ENCODE results near the gene USP3.
A peak's percentile ranks its signal among the peaks of the same experiment; 100 is the strongest.
"Not testable (repeated sequence)": the region's sequence is repeated elsewhere in the genome, so short reads cannot be mapped to it uniquely, and the experiment has no call there.

The USP3 gene

DNA sequence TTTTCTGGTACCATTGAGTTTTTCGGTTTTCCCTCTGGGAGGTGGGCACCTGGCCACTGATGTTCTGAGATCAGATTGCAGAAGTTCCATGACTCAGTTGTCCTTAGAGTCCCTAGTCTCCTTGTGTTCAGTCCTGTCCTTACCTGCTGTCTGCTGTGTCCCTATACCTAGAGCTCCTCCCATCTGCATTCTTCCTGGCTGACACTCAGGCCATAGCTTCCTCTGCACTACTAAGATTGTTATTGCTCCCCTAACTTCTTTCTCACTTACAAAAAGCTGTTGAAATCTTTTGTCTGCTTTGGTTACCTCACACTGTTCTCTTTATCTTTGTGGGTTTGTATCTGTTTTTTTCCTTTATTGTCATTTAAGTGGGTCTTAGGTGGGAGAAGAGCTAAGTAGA is 13.2 kb downstream of the USP3 start:
- no peak for DNase-seq

DNA sequence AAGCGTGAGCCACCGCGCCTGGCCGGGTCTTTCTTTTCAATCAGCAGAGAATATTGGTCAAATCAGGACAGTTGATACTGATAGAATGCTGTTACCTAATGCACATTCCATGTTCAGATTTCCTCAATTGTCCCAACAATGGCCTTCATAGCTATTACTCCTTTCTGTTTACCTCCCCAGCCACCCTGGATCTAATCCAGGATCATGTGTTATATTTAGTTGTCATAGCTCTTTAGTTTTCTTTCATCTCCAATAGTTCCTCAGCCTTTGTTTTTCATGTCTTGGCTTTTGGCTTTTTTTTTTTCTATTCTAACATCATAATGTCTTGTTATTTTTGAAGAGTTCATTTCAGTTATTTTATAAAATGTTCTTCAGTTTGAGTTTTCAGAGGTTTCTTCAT is 14.6 kb downstream of the USP3 start:
- no peak for DNase-seq

DNA sequence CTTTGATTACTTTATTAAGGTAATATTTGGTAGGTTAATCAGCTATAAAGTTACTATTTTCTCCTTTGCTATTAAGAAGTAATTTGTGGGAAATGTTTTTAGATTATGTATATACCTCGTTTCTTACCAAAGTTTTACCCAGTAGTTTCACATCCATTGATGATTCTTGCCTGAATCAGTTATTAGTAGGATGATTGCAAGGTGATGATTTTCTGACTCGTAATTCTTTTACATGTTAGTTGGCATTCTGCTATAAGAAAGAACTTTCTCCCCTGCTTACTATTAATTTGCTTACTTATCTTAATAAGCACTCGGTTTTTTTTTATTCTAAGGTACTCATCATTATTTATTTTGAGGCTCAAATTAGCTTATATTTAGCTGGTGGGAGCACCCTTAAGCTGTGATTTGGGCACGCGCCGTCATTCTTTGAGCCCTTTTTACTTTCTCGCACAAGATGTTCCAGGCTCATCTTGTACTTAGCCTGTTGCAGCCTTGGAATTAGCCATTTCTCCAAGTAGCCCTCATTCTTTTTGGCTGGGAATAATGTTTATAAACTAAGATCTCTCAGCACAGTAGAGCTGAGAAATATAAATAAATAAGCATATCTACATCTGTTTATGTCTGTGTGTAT is 15.3 kb downstream of the USP3 start:
- no peak for DNase-seq

DNA sequence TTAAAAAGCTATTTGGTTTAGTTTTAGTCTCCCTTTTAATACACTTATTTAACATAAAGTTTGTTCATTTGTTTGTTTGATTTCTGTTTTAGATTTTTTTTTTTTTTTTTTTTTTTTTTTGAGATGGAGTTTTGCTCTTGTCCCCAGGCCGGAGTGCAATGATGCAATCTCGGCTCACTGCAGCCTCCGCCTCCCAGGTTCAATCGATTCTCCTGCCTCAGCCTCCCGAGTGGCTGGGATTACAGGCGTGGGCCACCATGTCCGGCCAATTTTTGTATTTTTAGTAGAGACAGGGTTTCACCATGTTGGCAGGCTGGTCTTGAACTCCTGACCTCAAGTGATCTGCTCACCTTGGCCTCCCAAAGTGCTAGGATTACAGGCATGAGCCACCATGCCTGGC is 16.1 kb downstream of the USP3 start:
- not testable (repeated sequence) for DNase-seq

DNA sequence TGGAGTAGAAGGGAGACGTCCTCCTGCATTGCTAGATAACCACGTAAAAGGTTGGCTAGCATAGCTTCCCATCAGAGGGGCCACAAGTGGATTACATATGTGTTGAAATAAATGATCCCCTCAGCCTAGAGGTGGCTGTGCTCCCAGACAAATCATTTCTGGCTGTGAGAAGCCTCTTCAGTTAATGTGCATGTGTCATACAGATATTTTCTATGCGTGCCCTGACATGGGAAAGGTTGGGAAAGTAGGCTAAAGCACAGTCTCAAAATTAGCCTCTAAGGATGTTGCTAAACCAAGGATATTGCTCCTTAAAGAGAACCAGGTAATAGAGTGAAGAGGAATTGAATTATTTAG is 17.8 kb downstream of the USP3 start:
- no peak for DNase-seq

DNA sequence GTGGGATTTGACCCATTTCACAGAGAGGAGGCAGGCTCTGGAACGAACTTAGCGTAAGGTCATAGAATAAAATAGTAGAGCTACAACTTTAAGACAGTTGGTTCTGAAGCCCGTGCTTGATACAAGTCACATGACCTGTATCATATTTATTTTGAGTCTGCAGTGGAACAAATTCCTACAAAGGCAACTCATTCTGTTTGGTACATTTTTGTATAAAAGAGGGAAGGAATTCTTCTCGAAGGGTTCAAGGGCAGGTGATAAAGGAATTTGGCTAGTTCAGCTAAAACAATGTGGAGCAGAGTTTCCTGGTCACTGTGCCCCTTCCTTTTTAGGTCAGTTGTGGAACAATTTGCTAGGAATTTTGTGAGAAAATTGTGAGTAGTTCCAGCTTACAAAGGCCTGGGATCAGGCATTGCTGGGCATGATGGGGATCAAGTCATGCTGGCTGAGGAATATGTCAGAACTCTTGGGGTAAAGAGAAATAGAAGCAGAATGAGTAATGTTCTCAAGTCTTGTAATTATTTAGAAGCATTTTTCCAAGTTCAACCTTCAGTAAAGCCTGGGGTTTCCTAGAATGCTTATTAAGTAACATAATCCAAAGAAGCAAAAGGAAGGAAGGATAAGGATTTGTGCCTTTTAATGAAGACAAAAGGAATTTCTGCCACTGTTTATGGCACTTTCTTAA is 19.1 kb downstream of the USP3 start:
- no peak for DNase-seq

DNA sequence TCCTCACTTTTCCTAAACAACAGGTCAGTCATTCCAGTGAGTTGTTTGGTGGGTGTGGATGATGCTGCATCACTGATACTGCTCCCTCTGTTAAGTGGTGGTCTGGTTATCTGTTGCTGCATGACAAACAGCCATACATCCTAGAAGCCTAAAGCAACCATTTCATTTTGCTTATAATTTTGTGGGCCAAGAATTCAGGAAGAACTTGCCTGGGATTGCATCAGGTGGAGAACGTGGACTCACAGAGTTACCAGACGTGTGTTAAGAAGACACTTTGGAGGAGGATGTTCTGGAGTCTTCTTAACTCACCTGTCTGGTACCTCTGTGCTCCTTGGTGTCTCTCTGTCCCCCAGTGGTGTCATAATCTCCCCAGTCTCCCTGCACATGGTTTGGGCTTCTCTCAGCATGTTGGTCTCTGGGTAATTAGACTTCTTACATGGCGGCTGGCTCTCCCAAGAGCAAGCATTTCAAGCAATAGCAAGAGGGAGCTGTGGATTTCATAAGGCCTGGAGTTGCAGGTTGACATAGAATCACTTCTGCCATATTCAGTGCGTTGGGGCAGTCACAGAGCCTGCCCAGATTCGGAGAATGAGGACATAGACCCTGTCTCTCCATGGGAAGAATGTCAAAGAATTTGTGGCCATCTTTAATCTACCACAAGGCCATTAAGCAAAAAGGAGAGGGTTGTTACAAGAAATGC is 20.1 kb downstream of the USP3 start:
- DNase-seq, result no peak

DNA sequence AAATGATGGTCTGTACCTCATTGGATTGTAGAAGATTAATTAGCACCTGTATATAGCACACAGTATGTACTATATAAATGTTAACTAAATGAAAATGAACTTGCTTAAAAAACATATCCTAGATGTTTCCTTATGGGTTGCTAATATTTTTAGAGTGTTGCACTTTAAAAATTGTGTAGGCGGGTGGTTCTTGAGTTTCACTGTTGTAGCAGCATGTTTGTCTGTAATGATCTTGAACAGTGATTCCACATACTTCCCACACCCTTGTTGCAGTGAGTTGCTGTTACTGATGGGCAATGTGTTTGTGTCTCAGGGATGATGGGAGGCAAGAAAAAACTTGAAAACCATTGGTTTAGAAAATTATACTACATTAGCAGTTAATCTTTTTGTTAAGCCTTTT is 22.0 kb downstream of the USP3 start:
- DNase-seq, result no peak

DNA sequence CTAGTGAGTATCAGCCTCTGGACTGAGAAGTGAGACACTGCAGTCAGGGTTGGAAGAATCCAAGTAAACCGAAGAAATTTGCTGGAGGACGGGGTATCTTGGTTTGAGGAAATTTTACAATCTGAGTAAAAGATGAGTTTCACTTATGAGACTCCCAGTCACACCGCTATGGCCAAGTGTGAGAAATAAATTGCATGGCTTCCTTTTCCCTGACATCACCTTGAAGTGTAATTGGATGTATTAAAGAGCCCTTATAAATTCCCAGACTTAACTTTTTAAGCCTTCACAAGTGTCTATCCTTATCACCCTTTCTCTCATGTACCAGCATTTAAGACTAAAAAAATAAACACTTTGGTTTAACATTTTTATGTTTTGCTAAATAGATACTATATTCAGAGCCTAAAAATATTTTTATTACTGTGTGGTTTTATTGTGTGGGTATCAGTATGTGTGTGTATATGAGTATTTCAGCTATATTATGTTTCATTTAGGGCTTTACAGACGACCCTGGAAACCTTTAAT is 23.8 kb downstream of the USP3 start:
- no peak for DNase-seq

DNA sequence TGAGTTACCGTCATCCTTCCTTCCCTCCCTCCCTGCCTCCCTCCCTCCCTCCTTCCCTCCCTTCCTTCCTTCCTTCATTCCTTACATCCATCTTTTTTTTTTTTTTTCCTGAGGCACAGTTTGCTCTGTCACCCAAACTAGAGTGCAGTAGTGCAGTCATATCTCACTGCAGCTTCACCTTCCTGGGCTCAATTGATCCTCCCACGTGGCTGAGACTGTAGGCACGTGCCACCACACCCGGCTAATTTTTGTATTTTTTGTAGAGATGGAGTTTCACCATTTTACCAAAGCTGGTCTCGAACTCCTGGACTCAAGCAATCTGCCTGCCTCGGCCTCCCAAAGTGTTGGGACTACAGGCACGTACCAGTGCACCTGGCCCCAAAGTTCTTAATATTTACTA is 25.8 kb downstream of the USP3 start:
- no peak for DNase-seq

DNA sequence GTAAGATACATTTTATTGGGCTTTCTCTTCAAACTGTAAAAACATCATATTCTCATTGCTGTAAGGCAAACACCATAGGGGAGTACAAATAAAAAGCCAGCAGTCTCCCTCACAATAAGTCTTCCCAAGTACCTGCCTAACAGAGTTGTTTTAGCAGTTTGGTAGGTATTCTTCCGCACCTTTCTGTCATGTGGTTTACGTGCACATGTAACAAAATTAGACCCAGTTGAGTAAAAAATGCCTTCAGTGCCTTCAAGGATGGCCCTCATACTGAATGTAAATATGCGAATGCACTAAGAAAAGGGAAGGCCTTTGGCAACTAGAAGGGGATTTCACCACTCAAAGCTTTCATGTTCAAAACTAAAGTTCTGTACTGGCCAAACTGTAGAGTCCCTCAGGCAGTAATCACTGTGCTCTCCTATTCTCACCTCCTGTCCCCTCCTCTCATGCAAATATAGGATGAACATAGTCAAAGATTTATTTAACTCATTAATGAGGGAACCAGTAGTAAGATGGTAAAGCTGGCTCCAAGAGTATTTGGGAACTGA is 26.4 kb downstream of the USP3 start:
- DNase-seq, result no peak

DNA sequence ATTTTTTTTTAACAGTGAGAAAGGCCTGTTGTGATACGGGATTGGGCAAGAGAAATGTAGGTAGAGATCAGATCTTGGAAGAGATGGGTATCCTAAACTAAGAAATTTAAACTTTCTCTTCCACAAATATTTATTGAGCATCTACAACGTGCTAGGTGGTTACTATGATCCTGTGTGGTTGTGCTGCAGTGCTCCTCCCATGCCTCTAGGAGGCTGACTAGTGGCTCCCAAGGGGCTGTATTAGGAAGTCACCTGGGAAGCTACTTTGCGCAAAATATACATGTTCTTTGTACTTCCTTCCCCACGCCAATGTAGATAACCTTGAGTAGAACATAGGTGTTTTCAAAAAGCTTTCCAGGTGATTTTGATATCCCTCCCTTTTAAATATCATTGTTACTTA is 27.2 kb downstream of the USP3 start:
- no peak for DNase-seq

DNA sequence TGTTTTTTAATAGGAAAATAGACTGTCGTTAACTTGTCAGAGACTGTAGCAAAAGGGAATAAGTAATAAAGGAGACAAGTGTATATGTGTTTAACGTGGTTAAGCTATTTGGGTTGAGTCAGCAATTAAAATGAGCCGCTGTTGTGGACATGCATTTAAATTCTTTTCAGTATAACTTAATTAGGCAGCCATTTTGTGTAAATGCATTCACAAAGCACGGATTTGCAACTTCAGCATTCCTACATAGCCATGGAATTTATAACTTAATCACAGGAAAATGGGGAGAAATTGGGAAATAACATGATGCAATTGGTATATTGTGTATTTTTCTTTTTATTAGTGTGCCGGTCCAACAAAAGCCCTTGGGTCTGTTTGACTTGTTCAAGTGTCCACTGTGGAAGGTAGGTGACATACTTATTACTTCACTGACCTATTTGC is 27.9 kb downstream of the USP3 start:
- DNase-seq, result no peak

DNA sequence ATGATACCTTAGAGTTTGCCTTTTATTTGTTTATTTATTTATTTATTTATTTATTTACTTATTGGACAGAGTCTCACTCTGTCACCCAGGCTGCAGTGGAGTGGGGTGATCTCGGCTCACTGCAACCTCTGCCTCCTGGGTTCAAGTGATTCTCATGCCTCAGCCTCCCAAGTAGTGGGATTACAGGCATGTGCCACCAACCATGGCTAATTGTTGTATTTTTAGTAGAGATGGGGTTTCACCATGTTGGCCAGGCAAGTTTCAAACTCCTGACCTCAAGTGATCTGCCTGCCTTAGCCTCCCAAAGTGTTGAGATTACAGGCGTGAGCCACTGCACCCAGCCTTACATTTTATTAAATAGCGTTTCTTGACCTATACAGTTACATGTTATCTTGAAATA is 30.5 kb downstream of the USP3 start:
- not testable (repeated sequence) for DNase-seq

DNA sequence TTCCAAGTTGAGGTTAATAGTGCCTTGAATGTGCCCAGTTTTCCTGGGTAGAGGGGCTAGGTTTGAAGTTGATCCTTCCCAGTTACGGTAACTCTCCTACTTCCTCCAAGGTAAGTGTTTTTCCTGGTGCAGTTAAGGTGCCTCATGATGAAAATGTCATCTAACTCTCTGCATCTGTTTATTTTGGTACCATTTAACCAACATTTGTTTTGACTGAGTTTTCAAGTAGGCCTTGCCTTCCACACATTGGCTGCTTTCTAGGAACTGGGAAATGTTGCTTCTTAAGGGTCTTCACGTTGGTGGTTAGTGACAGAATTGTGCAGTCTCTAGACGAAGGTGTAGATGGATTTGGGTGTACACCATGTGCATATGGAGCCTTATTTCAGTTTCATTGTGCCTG is 31.3 kb downstream of the USP3 start:
- no peak for DNase-seq

DNA sequence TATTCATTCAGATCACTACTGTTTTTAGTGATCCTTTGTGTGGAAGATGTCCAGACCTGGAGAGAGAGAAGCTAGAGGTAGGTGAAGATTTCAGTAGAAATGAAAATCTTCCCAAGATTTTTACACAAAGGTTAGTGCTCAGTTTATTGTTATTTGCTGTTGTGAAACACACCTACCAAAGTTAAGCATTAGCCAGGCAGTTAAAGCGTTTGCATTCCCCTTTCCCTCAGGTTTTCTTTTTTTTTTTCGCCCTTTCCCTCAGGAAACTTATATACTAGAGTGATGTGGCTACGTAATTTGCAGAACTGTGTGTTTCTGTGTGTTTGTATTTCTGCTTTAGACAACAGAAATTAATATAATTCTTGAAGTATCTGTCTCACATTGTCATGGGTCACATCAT is 34.5 kb downstream of the USP3 start:
- DNase-seq, result no peak

DNA sequence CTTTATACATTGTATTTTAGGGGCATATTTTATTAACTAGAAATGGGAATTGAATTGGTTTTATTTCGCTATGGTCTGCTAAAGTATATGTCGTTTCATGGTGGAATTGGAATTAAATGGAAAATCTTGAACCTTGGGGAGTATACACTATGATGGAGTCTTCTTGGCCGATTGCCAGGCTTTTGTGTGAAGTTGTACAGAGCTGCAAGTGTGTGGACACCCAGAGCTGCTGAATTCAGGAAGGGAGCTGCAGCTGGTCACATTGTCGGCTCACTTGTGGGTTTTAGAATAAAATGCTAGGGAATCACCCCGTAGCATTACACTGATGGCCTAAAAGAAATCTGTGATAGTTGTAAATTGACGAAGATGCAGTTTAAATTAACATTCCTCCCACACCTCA is 35.1 kb downstream of the USP3 start:
- DNase-seq, result no peak

DNA sequence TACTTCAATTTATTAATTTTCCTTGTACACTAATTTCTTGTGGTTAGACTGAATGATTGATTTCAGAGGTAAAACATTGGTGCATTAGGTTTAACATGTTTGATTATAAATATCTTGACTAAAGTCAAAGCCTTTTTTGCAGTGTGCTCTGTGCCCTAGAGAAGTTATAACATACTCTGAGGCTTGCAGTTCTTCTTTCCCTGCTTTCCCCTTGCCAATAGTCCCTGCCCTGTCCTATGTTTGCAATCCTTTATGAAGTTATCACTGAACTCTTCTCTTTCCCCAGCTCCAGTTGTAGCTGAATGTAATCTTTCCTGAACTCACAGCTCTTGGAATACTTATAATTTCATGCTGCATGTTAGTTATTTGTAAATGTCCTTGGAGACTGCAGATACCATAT is 35.6 kb downstream of the USP3 start:
- DNase-seq, result no peak

DNA sequence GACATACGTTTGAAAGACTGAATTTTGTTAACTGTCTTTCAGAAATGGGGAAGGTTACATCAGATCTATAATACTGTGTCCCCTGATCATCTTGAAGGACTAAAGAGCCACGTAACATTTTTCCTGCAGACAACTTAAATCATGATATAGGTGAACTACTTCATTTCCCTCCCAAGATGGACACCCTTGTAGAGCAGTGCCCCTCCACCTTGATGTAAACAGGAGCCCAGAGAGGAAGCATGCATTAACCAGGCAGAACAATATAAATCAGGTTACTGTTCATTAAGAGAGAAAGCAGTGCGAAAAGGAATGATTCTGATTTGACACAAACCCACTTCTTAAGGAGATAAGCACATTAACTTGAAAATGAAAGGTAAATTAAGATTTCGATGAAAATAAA is 36.1 kb downstream of the USP3 start:
- DNase-seq, result no peak

DNA sequence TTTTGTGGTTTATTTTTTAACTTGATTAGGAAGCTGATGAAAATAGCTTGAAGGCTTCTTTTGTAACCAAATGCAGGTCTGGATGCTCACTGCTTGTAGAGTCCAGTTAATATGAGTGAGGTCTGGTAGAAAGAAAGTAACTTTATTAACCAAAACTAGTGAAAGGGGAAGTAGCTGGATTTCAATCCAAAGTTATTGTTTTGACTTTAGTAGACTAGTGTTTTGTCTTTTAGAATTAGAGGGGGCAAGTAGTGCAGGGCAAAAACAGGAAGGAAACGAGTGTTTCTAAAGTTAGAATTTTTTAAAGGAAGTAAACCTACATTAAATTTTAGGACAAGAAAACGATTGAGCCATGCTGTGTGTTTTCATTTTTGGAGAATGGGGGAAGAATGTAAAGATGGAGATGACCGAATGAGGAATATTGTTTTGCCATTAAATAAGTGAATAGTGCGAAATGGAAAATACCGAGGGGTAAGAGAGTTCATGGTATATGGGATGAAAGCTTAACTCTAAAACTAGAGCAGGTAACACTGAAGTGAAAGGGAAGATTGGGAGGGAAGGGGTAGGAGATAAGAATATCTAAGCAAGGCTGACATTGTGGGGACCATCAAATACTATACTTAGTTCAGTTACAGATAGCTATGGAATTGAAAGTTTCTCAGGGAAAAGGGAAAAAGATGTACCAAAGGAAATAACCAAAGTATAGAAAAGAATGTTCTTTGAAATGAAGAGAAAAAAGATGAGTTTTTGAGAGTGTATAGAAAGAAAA is 40.0 kb downstream of the USP3 start:
- peak; percentile 7 for DNase-seq

DNA sequence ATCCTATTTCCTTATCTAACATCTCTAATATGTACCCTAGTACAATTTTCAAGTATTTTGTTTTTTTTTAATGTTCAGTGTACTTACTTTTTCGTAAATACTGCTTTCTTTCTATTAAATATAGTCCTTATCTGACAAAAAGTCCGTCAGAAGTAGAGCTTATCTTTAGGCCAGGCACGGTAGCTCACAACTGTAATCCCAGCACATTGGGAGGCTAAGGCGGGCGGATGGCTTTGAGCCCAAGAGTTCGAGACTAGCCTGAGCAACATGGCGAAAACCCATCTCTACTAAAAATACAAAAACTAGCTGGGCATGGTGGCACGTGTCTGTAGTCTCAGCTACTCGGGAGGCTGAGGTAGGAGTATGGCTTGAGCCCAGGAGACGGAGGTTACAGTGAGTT is 41.1 kb downstream of the USP3 start:
- no peak for DNase-seq

DNA sequence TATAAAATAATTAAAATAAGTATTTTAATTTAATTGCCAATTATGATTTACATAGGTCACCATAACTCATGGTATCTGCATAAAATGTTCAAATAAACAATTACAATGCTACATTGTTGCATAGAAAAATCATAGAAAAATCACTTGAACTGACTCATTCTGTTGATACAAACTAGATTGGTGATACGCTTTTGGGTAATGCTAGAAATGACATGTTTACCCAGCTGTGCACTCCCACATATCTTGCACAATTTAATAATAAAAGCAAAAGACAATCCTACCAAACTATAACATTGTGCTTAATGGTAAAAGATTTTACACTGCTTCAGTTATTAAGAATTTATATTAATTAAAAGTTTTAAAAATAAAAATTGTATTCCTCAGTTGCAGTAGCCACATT is 47.0 kb downstream of the USP3 start:
- DNase-seq, result no peak

DNA sequence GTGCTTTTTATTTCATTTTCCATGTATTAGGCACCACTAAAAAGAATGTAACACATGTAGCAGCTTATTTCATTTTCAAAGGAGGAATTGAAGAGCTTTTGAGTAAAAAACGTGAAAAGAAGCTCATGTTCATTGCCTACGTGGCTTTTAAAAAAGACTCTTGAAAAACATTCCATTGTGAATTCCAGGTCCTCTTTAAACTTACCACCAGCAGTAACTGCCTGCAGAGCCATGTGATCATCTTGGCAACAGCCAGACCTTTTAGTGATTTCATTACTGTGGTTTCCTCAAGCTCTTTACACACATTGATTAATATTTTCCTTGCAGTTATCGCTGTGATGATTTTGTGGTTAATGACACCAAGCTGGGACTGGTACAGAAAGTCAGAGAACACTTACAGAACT is 49.0 kb downstream of the USP3 start:
- peak; percentile 33 for DNase-seq
